Umbilical cord (tissue), 2 donors: Measurements from ENCODE around the gene NELFB. TPM values are rescaled to one million over a fixed set of nuclear protein-coding genes. Genes with fewer than 3 reads are reported as not detected.

Experiments
- DNase-seq: peaks from one replicate; pipeline ENCODE4 v3.0.0-alpha.2; 2015; ENCODE audit warnings: low spot score
- total RNA-seq: library from RNA; depleted of rRNA; stranded (reverse); fragments of >200 nt; gene quantifications from one replicate; pipeline ENCODE4 v1.2.3, GENCODE V29; 2014; ENCODE audit warnings: low replicate concordance; ENCODE audit not compliant: insufficient read depth

Gene NELFB
- total RNA-seq, 1 donor from 2014 or later = 18.8 TPM

GRCh38 chr9:137281345-137282116, 26.4 kb downstream of the NELFB start:
- DNase-seq = no peak

DNA sequence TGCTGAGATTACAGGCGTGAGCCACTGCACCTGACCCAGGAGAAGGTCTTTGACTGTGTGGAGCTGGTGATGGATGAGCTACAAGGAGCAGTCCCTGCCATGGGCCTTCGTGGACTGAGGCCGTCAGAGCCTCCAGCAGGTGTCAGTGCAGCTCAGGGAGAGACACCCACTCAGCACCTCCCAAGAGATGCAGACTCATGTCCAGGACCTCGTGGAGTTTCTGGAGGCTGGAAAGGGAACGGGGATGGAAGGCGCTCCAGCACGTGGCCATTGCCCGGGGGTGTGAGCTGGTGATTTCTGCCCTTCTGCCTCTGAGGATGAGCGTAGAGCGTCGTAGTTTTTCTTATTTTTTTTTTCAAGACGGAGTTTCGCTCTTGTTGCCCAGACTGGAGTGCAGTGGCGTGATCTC, 31.9 kb downstream of the NELFB start:
- DNase-seq = no peak

GRCh38 chr9:137293094-137293481, 38.0 kb downstream of the NELFB start:
- no peak for DNase-seq

DNA sequence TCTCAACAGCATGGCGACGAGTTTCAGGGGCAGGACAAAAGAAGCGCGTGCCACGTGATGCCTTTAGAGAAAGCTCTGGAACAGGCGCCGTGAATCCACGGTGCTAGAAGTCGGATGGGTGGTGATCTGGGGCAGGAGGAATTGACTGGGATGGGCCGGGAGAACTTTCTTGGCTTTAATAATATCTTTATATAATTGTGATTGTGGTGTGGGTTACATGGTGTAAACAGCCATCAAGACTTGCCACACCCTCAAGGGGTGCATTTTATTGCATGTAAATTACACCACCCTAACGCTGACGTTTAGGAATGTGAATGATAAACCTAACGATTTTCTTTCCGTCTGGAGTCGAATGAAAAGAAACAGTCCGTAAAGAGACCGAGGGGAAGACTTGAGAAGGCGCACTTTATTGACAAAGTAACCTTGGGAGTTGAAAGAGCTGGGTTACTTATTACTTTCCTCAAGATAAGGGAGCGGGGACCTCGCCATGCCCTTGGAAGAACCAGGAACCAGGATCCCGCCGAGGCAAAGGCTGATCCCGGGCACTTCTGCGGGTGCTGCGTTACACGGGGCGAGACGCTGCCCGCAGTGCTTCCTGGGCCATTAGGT, 38.5 kb downstream of the NELFB start:
- no peak for DNase-seq

- no peak for DNase-seq
Observed at GRCh38 chr9:137294091-137294680, 39.1 kb downstream of the NELFB start.

DNA sequence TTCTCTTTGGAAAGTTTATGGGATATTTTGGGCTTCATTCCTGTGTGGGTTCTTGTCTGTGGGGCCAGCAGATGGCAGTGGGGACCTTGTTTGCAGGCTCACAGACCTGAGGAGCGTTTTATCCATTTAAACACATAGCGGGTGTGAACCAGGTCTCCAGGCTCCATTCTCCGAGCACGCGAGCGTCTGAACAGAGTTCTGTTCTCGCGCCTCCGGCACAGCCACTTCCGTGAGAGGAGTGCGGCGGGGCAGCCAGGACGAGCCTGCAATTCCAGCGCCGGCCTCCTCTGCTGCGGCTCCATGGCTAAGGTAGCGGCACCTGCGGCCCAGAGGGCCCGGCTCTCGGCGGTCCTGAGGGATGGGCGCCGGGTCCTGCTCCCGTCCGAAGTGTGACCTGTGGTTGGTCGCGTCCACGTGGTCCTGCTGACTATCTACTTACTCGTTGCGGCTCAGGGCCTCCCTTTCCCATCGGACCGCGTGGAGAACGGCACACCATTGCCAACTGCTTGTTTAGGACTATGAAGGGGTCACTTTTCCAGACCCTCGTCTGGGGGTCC, 39.6 kb downstream of the NELFB start:
- DNase-seq = no peak

GRCh38 chr9:137295238-137295811, 40.2 kb downstream of the NELFB start:
- no peak for DNase-seq

GRCh38 chr9:137295849-137296669, 40.9 kb downstream of the NELFB start:
- no peak for DNase-seq

- no peak for DNase-seq
Observed at GRCh38 chr9:137296670-137297664, 41.8 kb downstream of the NELFB start.

DNA sequence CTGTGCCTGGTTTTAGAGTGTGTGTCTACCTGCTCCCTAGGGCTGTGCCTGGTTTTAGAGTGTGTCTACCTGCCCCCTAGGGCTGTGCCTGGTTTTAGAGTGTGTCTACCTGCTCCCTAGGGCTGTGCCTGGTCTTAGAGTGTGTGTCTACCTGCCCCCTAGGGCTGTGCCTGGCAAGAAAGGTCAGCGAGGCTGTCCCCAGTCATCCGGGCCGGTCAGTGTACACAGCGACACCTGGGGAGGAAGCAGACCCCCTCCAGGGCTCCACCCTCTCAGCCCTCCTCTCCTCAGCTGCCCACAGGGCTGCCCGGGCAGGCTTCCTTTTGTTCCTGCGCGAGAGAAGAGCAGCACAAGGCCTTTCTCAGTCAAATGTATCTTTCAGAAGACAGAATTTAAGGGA, 42.8 kb downstream of the NELFB start:
- no peak for DNase-seq

GRCh38 chr9:137298401-137299202, 43.5 kb downstream of the NELFB start:
- DNase-seq = no peak

DNA sequence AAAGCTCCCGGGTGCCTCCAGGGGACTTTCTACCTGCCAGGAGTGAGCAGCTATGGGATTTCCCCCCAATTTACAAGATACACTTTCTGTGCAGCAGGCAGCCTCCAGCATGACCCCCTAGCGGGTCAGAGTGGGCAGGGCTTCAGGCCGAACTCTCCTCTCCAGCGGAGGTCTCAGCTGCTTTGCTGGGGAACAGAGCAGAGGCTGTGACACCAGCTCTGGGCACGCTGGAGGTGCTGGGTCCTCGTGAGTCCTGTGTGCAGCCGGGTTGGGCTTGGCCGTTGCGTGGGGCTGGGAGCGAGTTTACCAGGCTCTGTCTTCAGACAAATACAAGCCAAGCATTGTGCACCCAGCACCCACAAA, 44.1 kb downstream of the NELFB start:
- DNase-seq = no peak

- no peak for DNase-seq
Observed at GRCh38 chr9:137299938-137300337, 44.8 kb downstream of the NELFB start.

- DNase-seq = no peak
Observed at GRCh38 chr9:137300567-137301080, 45.5 kb downstream of the NELFB start.

GRCh38 chr9:137301081-137301947, 46.2 kb downstream of the NELFB start:
- no peak for DNase-seq

DNA sequence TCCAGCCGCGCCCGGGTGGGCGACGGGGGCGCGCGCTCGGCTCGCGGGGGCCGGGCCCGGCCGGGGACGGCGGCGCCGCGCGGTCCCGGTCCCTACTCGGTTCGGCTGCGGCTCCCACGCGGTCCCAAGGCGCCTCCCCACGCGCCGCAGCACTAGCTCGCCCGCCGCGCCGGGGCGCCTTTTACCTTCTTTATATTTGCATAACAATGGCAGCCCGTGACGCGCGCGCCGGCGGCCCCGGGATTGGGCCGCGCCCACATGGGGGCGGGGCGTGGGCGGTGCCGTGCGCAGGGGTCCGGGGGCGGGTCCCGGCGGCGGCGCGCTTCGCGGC, 47.0 kb downstream of the NELFB start, which contains the start of gene NRARP:
TSS of gene NRARP (minus strand) at position 154 of the 331 bp plus-strand sequence. CDS start 343 bp downstream, outside the sequence.
- DNase-seq = peak; percentile 63

DNA sequence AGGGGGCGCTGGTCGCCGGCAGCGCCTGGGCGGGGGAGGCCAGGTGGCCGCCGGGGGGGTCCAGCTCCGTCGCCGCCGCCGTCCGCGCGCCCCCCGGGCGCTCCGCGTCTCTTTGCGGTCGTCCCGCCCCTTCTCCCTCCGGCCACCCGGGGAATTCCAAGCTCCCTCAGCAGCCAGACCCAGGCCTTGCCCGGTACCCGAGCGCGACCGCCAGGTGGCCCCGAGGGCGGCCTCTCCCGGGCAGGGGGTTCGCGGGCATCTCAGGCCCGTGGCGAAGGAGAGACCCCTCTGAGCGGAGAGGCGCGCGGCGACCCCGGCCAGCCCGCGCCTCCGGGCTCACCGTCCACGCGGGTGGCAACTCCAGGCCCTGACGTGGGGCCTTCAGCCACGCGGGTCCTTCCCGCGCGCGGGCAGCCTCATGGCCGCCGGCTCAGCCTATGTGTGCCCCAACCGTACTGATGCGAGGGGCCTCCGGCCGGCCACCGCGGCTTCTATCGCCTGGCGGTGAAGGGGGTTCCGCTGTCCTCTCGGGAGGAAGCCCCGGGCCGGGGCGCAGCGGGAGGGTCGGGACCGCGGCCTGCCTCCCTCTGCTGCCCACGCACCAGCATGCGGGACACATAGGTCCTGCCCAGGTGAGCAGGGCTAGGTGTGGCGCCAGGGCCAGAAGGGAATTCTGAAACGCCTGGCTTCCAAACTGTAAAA, 47.5 kb downstream of the NELFB start:
- DNase-seq = no peak
